Placental epithelial cell (primary cell): ENCODE results near the gene GMPR2. TPM values are rescaled to one million over a fixed set of nuclear protein-coding genes. Genes with fewer than 3 reads are reported as not detected.

Experiments
- small RNA-seq: library from RNA; depleted of rRNA; stranded (forward); fragments of <200 nt; gene quantifications from one replicate; pipeline ENCODE3, GENCODE V24; 2012
- total RNA-seq: library from RNA; depleted of rRNA; stranded (reverse); fragments of >200 nt; gene quantifications from 2 replicates; pipeline ENCODE4 v1.2.3, GENCODE V29; 2012

The GMPR2 gene
- total RNA-seq, result 79.6 and 117 TPM in 2 replicates

DNA sequence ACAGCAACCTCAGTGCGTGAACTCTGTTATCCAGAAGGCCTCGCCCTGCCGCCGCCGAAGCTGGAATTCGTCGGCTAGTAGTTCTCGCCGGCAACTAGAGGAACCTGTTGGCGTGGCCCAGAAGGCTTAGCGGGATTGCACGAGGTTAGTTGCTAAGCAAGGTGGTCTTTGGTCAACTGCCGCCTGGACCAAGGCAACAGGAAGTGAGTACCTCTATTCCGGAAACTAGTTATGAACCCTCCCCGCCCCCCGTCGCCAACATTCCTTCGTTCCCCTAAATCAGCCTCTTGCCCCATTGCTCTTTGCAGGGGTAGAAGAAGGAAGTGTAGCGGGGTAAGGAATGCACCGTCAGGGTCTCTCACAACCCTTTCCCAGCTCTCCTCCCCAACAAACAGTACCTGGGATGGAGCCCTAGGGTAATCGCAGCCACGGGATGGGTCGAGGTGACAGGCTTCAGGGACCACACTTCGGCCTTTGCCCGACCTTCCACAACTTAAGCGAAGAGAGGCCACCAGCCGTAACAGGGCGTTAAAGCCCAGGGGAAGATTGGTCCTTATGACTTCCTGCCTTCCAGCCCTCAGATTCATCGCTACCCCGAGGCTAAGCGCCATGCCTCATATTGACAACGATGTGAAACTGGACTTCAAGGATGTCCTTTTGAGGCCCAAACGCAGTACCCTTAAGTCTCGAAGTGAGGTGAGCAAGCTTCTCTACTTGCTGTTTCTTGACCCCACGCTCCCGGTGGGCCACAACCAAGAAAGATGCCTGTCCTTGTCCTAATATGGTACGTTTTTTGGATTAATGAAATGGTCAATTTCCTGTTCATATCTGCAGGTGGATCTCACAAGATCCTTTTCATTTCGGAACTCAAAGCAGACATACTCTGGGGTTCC lies at the start of gene GMPR2:
GMPR2 (plus strand) TSS at position 285 of the 893 bp plus-strand sequence; CDS start at position 610, 325 bp downstream.

DNA sequence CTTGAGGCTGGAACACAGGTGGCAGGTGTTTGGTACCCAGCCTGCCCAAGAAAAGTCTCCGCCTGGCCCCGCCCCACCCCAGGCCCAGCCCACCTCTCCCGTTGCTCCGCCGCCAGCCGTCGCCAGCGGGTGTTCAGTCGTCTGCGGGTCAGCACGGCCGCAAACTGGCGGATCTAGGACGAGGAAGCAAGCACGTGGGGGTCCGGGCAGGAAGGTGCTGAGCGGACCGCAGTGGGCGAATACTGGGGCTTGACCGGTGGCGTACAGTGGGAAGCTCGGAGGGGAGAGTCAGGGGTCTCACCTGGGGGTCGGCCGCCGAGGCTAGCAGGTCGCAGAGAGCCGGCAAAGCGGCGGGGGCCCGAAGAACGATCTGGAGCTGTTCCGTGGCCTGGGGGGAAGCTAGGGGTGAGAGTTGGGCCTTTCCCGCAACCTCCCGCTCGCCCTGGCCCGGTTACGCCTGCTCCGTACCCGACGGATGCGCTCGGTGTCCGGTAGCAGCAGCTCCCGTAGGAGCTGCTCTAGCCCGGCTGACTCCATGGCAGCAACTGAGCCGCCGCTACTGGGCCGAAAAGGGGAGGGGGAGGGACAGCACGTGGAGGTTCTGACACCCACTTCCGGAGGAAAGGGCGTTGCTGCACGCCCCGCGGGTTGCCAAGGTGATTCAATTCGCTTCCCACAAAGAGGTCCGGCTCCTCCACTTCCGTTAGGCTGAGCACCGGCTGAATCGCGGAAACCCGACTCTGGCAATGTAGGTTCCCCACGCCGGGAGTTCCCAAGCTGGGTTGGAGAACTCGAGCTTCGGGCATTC lies 44.3 kb upstream of the GMPR2 start, which contains the start of gene IPO4:
IPO4 (minus strand) TSS at position 566 of the 808 bp plus-strand sequence; CDS start at position 537, 29 bp downstream.

DNA sequence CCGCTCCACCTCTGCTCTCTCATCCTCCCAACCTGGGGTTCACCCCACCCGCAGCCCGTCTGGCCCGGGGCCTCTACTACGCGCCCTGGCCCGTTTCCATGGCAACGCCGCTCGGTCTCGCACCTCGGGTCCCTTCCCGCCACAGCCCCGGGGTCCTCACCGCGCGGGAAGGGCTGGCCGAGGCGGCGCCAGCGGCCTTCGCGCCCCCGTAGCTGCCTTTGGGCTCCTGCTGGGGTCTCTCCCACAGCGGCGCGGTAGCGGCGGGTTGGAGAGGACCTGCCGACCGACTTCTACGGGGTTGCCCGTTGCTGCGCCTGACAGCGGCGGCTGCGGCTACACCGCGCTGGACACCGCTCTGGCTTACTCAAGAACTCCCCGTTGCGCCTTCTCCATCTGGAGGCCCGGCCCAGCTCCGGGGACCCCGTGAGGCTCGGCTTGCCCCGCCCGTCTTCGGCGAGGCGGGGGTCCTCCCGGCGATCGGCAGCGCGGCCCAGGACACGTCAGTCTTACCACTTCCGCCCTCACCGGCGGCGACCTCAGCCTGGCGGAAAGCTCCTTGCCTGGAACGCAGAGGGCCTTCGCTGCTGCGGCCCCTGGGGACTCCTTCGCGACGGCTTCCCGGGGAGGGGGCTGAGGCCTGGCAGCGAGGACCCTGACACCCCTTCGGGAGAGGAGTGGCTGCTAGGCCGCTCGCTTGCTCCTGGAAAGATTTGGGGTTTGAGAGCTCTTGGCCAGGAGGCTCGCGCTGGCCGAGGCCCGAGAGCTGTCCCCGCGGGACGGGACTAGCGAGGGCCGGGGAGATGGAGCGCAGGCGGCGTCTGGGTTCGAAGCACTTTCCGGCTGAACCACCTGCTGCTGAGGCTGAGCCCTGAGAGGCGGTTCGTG lies 37.3 kb upstream of the GMPR2 start, which contains the start of gene TM9SF1:
TM9SF1 (minus strand) TSS at position 256 of the 885 bp plus-strand sequence. CDS start 422 bp downstream, outside the sequence.

DNA sequence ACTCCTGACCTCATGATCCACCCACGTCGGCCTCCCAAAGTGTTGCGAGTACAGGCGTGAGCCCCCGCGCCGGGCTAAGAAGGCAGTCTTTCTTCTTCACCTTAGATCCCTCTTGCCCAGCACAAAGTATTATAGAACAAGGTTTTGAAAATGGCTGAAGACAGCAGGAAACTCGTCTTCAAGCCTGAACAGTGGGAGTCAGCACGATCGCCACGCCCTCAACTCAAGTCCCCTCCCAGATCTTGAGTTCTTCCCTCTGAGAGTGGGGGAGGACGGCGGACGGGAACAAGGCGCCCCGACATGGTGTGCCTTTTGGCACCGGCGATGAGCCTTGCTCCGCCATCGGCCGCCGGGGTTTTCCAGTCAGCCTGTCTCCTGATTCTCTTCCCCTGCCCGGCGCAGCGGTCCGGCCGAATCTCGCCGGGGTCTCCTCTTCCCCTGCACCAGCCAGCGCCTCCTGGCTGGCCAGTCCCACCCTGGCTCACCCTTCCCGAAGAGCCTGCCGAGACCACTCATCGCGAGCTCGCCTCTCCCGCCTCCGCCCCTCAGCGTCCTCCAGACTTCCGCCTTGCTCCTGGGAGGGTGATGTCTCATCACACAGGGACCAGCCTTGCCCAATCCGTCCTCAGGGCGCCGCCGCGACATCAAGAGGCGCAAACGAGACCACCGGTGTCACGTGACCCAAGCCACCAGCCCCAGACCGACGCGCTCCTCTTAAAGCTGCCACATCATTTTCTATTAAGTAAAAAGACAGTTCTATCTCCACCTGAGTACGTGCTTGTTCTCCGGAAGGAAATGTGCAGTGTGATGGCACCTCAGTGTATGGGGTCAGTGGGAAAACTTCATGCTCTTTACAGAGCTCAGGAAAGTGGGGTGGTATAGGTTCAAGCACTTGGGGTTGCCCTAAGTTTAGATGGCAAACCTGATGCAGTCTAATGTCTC lies 19.5 kb upstream of the GMPR2 start, which contains the start of gene CHMP4A:
CHMP4A (minus strand) TSS at position 565 of the 942 bp plus-strand sequence; CDS start at position 516, 49 bp downstream.

DNA sequence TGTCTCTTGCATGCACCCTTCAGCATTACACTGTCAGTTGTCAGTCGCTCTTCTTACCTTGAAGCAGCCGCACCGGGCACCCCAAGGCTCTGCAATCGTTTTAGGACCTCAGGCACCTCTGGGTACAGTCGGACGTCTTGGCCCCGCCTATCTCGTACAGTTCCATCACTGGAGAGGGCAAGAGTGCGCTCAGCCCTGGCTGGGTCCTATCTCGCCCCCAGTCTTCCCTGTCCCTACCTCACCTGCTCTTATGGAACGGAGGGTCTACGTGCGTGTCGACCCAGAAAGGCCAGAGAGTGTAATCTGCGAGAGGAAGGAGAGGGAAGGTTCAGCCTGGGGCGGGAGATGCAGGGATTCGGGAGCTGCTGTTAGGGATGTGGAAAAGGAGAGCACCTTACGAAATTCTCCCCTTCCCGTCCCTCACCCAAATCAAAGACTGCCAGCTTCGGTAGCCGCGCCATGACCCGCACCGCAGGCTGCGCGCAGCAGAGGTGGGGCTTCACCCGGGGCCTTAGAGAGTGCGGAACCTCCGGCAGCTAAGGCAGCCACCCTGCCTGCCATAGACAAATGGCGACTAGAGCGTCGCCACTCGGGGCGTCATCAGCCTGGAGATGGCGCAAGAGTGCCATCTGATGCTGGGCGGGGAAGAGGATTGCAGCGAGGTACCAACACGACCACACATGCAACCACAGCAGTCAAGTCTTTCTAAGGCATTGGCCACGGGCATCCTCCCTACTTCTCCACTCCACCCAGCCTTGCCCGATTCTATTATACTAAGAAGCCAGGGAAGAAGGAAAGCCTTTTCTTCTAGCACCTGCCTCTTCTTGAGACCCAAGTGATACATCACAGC lies 17.0 kb upstream of the GMPR2 start, which contains the start of gene MDP1:
MDP1 (minus strand) TSS at position 572 of the 850 bp plus-strand sequence; CDS start at position 461, 111 bp downstream.

DNA sequence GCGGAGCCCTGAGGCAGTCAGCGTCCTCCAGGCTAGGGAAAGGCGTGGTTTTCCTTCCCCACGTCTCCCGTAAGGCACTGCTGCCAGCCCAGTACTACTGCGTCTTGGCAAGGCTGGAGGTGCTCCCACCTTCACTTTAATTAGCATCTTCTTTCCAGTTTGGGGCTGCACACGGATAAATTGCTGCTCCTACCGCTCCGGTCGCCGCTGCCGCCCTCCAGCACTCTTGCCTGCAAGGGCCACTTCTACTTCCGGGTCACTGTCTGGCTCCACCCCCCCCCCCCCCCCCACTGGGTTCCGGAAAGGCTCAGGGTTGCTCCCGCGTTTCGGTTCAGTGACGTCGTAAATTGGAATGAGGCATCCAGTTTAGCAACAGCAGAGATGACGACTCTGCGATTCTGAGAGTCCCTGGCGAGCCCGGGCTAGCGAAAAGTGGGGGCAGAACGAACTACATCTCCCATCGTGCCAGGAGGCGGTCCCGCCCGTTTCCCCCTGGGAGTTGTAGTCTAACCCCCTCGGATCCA lies 546 bp upstream of the GMPR2 start, which contains the start of gene NEDD8:
NEDD8 (minus strand) TSS at position 247 of the 524 bp plus-strand sequence; CDS start at position 147, 100 bp downstream.

DNA sequence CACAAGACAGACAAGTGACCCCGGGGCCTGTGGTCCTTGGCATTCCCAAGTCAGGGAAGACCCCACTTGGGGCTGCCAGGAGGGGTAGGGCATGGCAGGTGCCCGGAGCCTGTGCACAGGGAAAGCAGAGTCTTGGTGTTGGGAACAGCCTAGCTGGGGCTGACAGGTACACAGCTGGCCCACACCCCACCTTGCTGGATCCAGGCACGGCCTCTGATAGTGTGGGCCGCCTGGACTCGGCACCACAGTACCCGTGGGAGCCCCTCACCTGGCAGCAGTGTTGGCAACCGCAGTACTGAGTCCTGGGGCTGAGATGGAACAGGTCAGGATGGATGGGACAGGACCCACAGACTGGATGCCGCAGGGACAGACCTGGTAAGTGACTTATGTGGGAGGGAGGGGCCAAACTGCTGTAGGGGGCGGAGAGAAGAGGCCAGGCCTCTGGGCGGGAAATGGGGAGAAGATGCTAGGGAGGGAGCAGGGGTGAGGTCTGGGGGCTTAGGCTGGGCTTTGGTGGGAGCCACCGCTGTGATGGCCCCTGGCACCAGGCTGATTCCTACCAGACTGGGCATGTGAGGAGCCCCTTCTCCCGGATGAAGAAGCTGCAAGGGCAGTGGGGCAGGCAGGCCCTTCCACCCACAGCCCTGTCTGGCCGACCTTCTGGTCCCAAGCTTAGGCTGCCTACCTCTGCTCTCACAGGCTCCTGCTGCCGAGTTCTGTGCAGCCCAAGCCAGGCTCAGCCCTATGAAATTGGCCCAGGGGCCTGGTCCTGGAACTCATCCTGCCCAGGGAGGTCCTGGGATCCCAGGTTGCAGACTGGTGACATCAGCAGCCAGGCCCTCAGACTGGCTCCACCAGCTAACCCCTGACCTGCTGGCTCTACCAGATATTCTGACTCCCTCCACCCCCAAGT lies 30.3 kb downstream of the GMPR2 start, which contains the start of gene TGM1:
TGM1 (minus strand) TSS at position 357 of the 913 bp plus-strand sequence. CDS start 825 bp downstream, outside the sequence.

DNA sequence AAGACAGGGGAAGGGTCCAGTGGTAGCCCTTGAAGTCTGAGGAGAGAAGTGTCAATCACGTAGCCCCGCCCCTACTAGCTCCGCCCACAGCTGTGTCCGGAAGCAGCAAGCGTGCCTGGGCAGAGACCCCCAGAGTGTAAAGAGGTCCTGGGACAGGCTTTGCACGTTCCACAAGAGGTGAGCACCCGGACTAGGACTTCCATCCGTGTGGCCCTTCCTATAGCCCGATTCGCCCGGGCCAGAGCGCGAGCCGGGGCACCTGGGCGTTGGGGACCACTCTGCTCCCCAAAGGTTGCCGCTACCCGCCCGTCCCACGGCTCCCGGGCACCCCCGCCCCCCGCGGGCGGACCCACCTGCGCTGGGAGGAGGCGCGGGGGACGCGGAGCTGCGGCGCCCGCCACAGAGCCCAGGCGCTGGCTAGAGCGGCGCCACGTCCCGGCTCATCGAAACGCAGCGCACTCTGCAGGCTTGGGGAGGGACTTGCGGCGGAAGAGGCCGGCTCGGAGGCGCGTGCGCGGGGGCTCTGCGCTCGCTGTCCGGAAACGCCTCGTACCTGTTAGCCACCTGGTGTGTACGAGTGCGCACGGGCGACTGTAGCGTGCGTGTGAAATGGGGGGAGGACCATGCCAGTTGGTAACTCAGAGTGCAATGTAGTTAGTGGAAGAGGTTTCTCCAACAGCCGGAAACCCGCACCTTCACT lies 38.6 kb downstream of the GMPR2 start, which contains the start of gene RABGGTA:
RABGGTA (minus strand) TSS at position 464 of the 700 bp plus-strand sequence. CDS start 482 bp downstream, outside the sequence.

Small RNAs within 50 kb of the gene (small RNA-seq; reads per million reads assigned to genes)
- gene AL136295.4 (not detected), gene CHMP4A (not detected), gene MDP1 (not detected)

Other genes with a start within 250 kb of the GMPR2 start
- 9.4 and 12.6 TPM in 2 replicates for gene DHRS4L2, start 244.0 kb upstream of the GMPR2 start, total RNA-seq
- gene CARMIL3, start 180.9 kb upstream of the GMPR2 start, total RNA-seq, result under 0.01 TPM in 2 replicates
- not detected in 2 replicates for gene CPNE6, start 161.4 kb upstream of the GMPR2 start, total RNA-seq
- gene PCK2, start 138.6 kb upstream of the GMPR2 start, total RNA-seq, result 20.4 and 23.9 TPM in 2 replicates
- gene DCAF11, start 118.2 kb upstream of the GMPR2 start, total RNA-seq, result 88.3 and 88.7 TPM in 2 replicates
- gene NRL, start 118.0 kb upstream of the GMPR2 start, total RNA-seq, result 1.6 and 2.0 TPM in 2 replicates
- 0.39 and 1.7 TPM in 2 replicates for gene FITM1, start 102.3 kb upstream of the GMPR2 start, total RNA-seq
- 22.4 and 72.6 TPM in 2 replicates for gene PSME1, start 96.7 kb upstream of the GMPR2 start, total RNA-seq
- 11.4 and 13.6 TPM in 2 replicates for gene EMC9, start 91.3 kb upstream of the GMPR2 start, total RNA-seq
- 32.6 and 48.4 TPM in 2 replicates for gene PSME2, start 86.3 kb upstream of the GMPR2 start, total RNA-seq
- 75.4 and 87.3 TPM in 2 replicates for gene RNF31, start 85.4 kb upstream of the GMPR2 start, total RNA-seq
- gene IRF9, start 71.7 kb upstream of the GMPR2 start, total RNA-seq, result 42.4 and 46.6 TPM in 2 replicates
- gene REC8, start 60.8 kb upstream of the GMPR2 start, total RNA-seq, result 14.2 and 15.7 TPM in 2 replicates
- 20.4 and 36.2 TPM in 2 replicates for gene IPO4, start 44.1 kb upstream of the GMPR2 start, total RNA-seq
- 73.8 and 74.5 TPM in 2 replicates for gene TM9SF1, start 37.5 kb upstream of the GMPR2 start, total RNA-seq
- 0.54 TPM in 1 of 2 replicates, not detected in the other for gene TSSK4, start 27.2 kb upstream of the GMPR2 start, total RNA-seq
- 20.5 and 22.0 TPM in 2 replicates for gene CHMP4A, start 19.4 kb upstream of the GMPR2 start, total RNA-seq
- gene MDP1, start 16.9 kb upstream of the GMPR2 start, total RNA-seq, result 15.3 and 15.6 TPM in 2 replicates
- gene NEDD8, start 562 bp upstream of the GMPR2 start, total RNA-seq, result 99.8 and 112 TPM in 2 replicates
- 57.4 and 70.3 TPM in 2 replicates for gene TINF2, start 9.7 kb downstream of the GMPR2 start, total RNA-seq
- gene TGM1, start 30.2 kb downstream of the GMPR2 start, total RNA-seq, result 33.4 and 35.4 TPM in 2 replicates
- gene RABGGTA, start 38.7 kb downstream of the GMPR2 start, total RNA-seq, result 51.1 and 51.4 TPM in 2 replicates
- gene DHRS1, start 66.9 kb downstream of the GMPR2 start, total RNA-seq, result 27.1 and 27.9 TPM in 2 replicates
- gene NOP9, start 66.9 kb downstream of the GMPR2 start, total RNA-seq, result 20.4 and 30.3 TPM in 2 replicates
- gene CIDEB, start 75.0 kb downstream of the GMPR2 start, total RNA-seq, result 9.0 and 11.0 TPM in 2 replicates
- 6.3 and 6.8 TPM in 2 replicates for gene LTB4R2, start 77.2 kb downstream of the GMPR2 start, total RNA-seq
- gene LTB4R, start 78.6 kb downstream of the GMPR2 start, total RNA-seq, result 2.4 and 3.1 TPM in 2 replicates
- 2.0 and 2.7 TPM in 2 replicates for gene ADCY4, start 102.1 kb downstream of the GMPR2 start, total RNA-seq
- gene RIPK3, start 107.1 kb downstream of the GMPR2 start, total RNA-seq, result 7.5 and 13.0 TPM in 2 replicates
- 41.8 and 59.3 TPM in 2 replicates for gene NFATC4, start 135.3 kb downstream of the GMPR2 start, total RNA-seq
- 116 and 153 TPM in 2 replicates for gene NYNRIN, start 166.1 kb downstream of the GMPR2 start, total RNA-seq
- gene CBLN3, start 196.7 kb downstream of the GMPR2 start, total RNA-seq, result 0.87 and 2.4 TPM in 2 replicates
- 143 and 152 TPM in 2 replicates for gene KHNYN, start 197.0 kb downstream of the GMPR2 start, total RNA-seq
- gene SDR39U1, start 209.8 kb downstream of the GMPR2 start, total RNA-seq, result 14.1 and 23.2 TPM in 2 replicates